Endothelial cell of umbilical vein (primary cell): ENCODE data around the gene CRYZL1. TPM values are rescaled to one million over a fixed set of nuclear protein-coding genes. Genes with fewer than 3 reads are reported as not detected.

Source experiments
- BruUV-seq: library from RNA; stranded (reverse); fragments of 400-500 nt; replicated peaks from 2 replicates; lab custom pipeline; 2021; lab: Mats Ljungman, UMichigan
- CTCF ChIA-PET: fragments of 300-600, 350-600 bp; sonication (Branson Sonifier 250); formaldehyde crosslinking; loops from one replicate; lab custom pipeline; 2021; ENCODE audit warnings: antibody characterized with exemption, inconsistent platforms; lab: Charles Lee
- POLR2A ChIA-PET: fragments of 300-600, 350-600 bp; sonication (Branson Sonifier 250); formaldehyde crosslinking; loops from one replicate; lab custom pipeline; 2021; ENCODE audit warnings: antibody characterized with exemption, inconsistent platforms; lab: Charles Lee
- DNase-seq: peaks from one replicate; pipeline ENCODE4 v3.0.0-alpha.2; 2011; ENCODE audit warnings: low read depth, low spot score
- FAIRE-seq: peaks from 2 replicates; lab custom pipeline; 2011; peaks lifted over from hg19 to GRCh38; lab: Jason Lieb, UNC
- H2AFZ ChIP-seq: 2 replicates; pipeline ENCODE4 v1.6.0; 2012; ENCODE audit warnings: low read depth, low read length, control low read depth, inconsistent platforms
- H3K27ac ChIP-seq: 2 replicates; pipeline ENCODE4 v1.5.1; 2011; ENCODE audit warnings: low read depth, mild to moderate bottlenecking, control low read depth, low read length, moderate library complexity; ENCODE audit not compliant: insufficient read depth
- H3K27me3 ChIP-seq, 2 experiments: 2 replicates each; pipeline versions ENCODE4 v1.6.0 to v1.6.1; 2011; ENCODE audit warnings: low read length in 2 of 2, mixed read lengths in 1 of 2; ENCODE audit not compliant: control insufficient read depth in 2 of 2, insufficient read depth in 2 of 2
- H3K36me3 ChIP-seq, 2 experiments: 2 replicates in 1 of 2; 3 replicates in 1 of 2; pipeline ENCODE4 v1.5.1; 2011; ENCODE audit warnings: low read length in 2 of 2, mild to moderate bottlenecking in 1 of 2, moderate library complexity in 1 of 2; ENCODE audit not compliant: control insufficient read depth in 2 of 2, insufficient read depth in 2 of 2; ENCODE audit errors: extremely low read depth in 1 of 2
- H3K4me1 ChIP-seq: 3 replicates; pipeline ENCODE4 v1.5.1; 2011; ENCODE audit warnings: mild to moderate bottlenecking, low read length; ENCODE audit not compliant: control insufficient read depth, insufficient read depth; ENCODE audit errors: extremely low read depth
- H3K4me2 ChIP-seq: 2 replicates; pipeline ENCODE4 v1.6.1; 2011; ENCODE audit warnings: low read length, control low read depth, mixed read lengths; ENCODE audit not compliant: insufficient read depth
- H3K4me3 ChIP-seq, 3 experiments: fragments of 200-600 bp in 1 of 3; sonication (generic), shearing (Covaris generic) in 1 of 3; replicated peaks in 1 of 3; 2 replicates each; pipeline ENCODE4 v1.5.1; 2011 to 2016; ENCODE audit warnings: control low read depth in 3 of 3, low read length in 3 of 3, mild to moderate bottlenecking in 2 of 3, inconsistent platforms in 1 of 3, low read depth in 1 of 3, moderate library complexity in 1 of 3; ENCODE audit not compliant: insufficient read depth in 1 of 3
- H3K79me2 ChIP-seq: 2 replicates; pipeline ENCODE4 v1.6.0; 2012; ENCODE audit warnings: low read length, inconsistent platforms; ENCODE audit not compliant: control insufficient read depth, insufficient read depth
- H3K9ac ChIP-seq: replicated peaks from 2 replicates; pipeline ENCODE3; 2011; ENCODE audit warnings: low read length, control low read depth; ENCODE audit not compliant: insufficient read depth; ENCODE audit errors: extremely low read depth
- H3K9me1 ChIP-seq: replicated peaks from 3 replicates; pipeline ENCODE4 v1.6.0; 2011; ENCODE audit warnings: mild to moderate bottlenecking, low read length; ENCODE audit not compliant: control insufficient read depth, insufficient read depth; ENCODE audit errors: extremely low read depth
- H3K9me3 ChIP-seq: replicated peaks from 2 replicates; pipeline ENCODE4 v1.5.1; 2012; ENCODE audit warnings: low read length, inconsistent platforms; ENCODE audit not compliant: control insufficient read depth, insufficient read depth
- H4K20me1 ChIP-seq: replicated peaks from 2 replicates; pipeline ENCODE3; 2011; ENCODE audit warnings: mild to moderate bottlenecking, low read length; ENCODE audit not compliant: control insufficient read depth, insufficient read depth; ENCODE audit errors: extremely low read depth
- EZH2 ChIP-seq: IDR thresholded peaks from 2 replicates; pipeline ENCODE4 v1.6.1; 2012; ENCODE audit warnings: borderline replicate concordance, low read depth, mild to moderate bottlenecking, moderate library complexity, low read length, inconsistent platforms; ENCODE audit not compliant: severe bottlenecking
- FOS ChIP-seq: IDR thresholded peaks from 2 replicates; pipeline ENCODE4 v1.6.1; 2011; ENCODE audit warnings: mild to moderate bottlenecking, low read length, moderate library complexity, borderline replicate concordance; ENCODE audit not compliant: insufficient read depth
- GATA2 ChIP-seq: IDR thresholded peaks from 2 replicates; pipeline ENCODE4 v1.7.0; 2011; ENCODE audit warnings: low read depth, mild to moderate bottlenecking, moderate library complexity, mixed read lengths, low read length; ENCODE audit not compliant: insufficient read length, insufficient read depth
- JUN ChIP-seq: IDR thresholded peaks from 2 replicates; pipeline ENCODE4 v1.6.1; 2011; ENCODE audit warnings: borderline replicate concordance, low read depth; ENCODE audit not compliant: insufficient read length, insufficient read depth
- MYC ChIP-seq: IDR thresholded peaks from one replicate; pipeline ENCODE4 v1.6.1; 2011; ENCODE audit warnings: mild to moderate bottlenecking, low read depth, low read length
- POLR2A ChIP-seq: IDR thresholded peaks from 2 replicates; pipeline ENCODE4 v1.6.1; 2012; ENCODE audit warnings: low read depth, mild to moderate bottlenecking, control low read depth, low read length
- POLR2AphosphoS5 ChIP-seq: IDR thresholded peaks from 2 replicates; pipeline ENCODE4 v1.6.1; 2012; ENCODE audit warnings: low read depth, mild to moderate bottlenecking, control low read depth, low read length, moderate library complexity; ENCODE audit not compliant: insufficient read depth
- dilution Hi-C: fragments of 300-500 bp; cut with MboI; formaldehyde crosslinking; loops from one replicate; pipeline ENCODE4 v1.15.0; 2019; ENCODE audit warnings: low sequenced_read_pairs; ENCODE audit not compliant: extremely low pct_ligation_motif_present
- intact Hi-C: fragments of 100-400 bp; cut with micrococcal nuclease; formaldehyde crosslinking; loops from one replicate; pipeline ENCODE4 v1.10.0; 2022
- polyA plus RNA-seq, 4 experiments: library from polyadenylated mRNA; depleted of rRNA in 3 of 4; stranded (reverse) in 3 of 4; unstranded in 1 of 4; fragments of >200 nt; gene quantifications; 2 replicates each; pipeline versions ENCODE4 v1.2.1 to v1.2.3, GENCODE V29; 2011 to 2012; ENCODE audit warnings: missing spikeins in 1 of 4
- total RNA-seq: library from RNA; stranded (reverse); gene quantifications from 2 replicates; pipeline ENCODE4 v1.2.3, GENCODE V29; 2021
- TF ChIP-seq, protein P1 (sequence below): IDR thresholded peaks from 2 replicates; pipeline ENCODE4 v1.6.1; 2011; ENCODE audit not compliant: insufficient read depth, insufficient read length
- TF ChIP-seq, protein P2 (sequence below), 2 donors: IDR thresholded peaks; 1 replicate in 1 of 2; 2 replicates in 1 of 2; pipeline ENCODE4 v1.5.1; 2011; ENCODE audit warnings: low read length in 2 of 2, mild to moderate bottlenecking in 2 of 2, moderate library complexity in 2 of 2, control low read depth in 1 of 2, inconsistent platforms in 1 of 2, low read depth in 1 of 2; ENCODE audit not compliant: insufficient read depth in 1 of 2; ENCODE audit errors: extremely low read depth in 1 of 2

The CRYZL1 gene
- total and polyA plus RNA-seq, 2 donors (not counting 3 experiments of a cell fraction or from before 2014, with no cell fraction given) = 26.4 to 42.1 TPM

- Histone ChIP-seq H3K4me3 (no peak overlapping the region), H3K9ac (no peak overlapping the region), H3K79me2 (peaks cover 68% of the 10 kb centered on the region), H3K9me3 (no peaks in the 10 kb centered on the region), H4K20me1 (peaks cover 10% of the 10 kb centered on the region), H3K4me1 (no peaks in the 10 kb centered on the region), H3K36me3 (peaks cover 12 to 47% of the 10 kb centered on the region in 2 experiments), H3K4me2 (no peak overlapping the region), H3K9me1 (no peaks in the 10 kb centered on the region), H2AFZ (no peak overlapping the region), H3K27me3 (no peaks in the 10 kb centered on the region), H3K27ac (no peak overlapping the region)
- BruUV-seq = no TSS peak
- ChIA-PET CTCF (interaction anchor here (1.1 kb wide), 1 partner anchor 43 kb away, joined by 4 read pairs; no protein-coding TSS in a partner anchor), POLR2A (no interaction called here)
- intact Hi-C loops = no loop called here
- DNase-seq (no peak), FAIRE-seq (no peak)
- dilution Hi-C loops = no loop called here
- no peak for TF ChIP-seq POLR2A
- TF ChIP-seq, protein P1, sequence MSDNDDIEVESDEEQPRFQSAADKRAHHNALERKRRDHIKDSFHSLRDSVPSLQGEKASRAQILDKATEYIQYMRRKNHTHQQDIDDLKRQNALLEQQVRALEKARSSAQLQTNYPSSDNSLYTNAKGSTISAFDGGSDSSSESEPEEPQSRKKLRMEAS = no peak
- TF ChIP-seq MYC = no peak
- TF ChIP-seq, protein P2, sequence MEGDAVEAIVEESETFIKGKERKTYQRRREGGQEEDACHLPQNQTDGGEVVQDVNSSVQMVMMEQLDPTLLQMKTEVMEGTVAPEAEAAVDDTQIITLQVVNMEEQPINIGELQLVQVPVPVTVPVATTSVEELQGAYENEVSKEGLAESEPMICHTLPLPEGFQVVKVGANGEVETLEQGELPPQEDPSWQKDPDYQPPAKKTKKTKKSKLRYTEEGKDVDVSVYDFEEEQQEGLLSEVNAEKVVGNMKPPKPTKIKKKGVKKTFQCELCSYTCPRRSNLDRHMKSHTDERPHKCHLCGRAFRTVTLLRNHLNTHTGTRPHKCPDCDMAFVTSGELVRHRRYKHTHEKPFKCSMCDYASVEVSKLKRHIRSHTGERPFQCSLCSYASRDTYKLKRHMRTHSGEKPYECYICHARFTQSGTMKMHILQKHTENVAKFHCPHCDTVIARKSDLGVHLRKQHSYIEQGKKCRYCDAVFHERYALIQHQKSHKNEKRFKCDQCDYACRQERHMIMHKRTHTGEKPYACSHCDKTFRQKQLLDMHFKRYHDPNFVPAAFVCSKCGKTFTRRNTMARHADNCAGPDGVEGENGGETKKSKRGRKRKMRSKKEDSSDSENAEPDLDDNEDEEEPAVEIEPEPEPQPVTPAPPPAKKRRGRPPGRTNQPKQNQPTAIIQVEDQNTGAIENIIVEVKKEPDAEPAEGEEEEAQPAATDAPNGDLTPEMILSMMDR (IDR thresholded peaks at IDR 0.05; ENCODE audit: extremely low read depth in 1 of 2, insufficient read depth in 1 of 2, low read depth in 1 of 2, low read length in 2 of 2) = no peak
- no peak for TF ChIP-seq EZH2
- TF ChIP-seq FOS = no peak
- TF ChIP-seq GATA2 = no peak
- no peak for TF ChIP-seq JUN
- no peak for TF ChIP-seq POLR2AphosphoS5
Observed at GRCh38 chr21:33562389-33562788, 79.2 kb downstream of the CRYZL1 start.
